ENCODE measurements around the gene MAN1A1. TPM values are rescaled to one million over a fixed set of nuclear protein-coding genes. Genes with fewer than 3 reads are reported as not detected.
A peak's percentile ranks its signal among the peaks of the same experiment; 100 is the strongest.
"Not testable (repeated sequence)": the region's sequence is repeated elsewhere in the genome, so short reads cannot be mapped to it uniquely, and the experiment has no call there.

The MAN1A1 gene
- total RNA-seq, 1 donor from 2014 or later, result 24.0 TPM

- DNase-seq, result no peak
Measured at GRCh38 chr6:119170447-119171087, 179.0 kb downstream of the MAN1A1 start.

DNA sequence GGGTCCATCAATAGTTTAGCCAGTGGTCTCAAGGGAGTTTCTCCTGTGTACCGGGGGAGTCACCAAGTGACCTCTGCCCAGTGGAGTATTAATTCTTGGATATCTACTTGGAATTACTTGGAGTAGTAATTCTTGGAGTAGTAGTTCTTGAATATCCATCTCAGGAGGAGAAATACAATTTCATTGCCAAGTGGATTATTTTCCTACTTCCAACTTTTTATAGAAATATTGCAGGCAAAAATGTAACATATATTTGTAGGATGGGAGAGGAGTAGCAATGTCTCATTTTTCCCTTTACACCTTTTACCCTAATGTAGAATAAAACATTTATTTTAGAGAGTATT is 179.5 kb downstream of the MAN1A1 start:
- DNase-seq, result no peak

- not testable (repeated sequence) for DNase-seq
Measured at GRCh38 chr6:119169355-119169754, 180.2 kb downstream of the MAN1A1 start.

GRCh38 chr6:119166024-119166784 is 183.4 kb downstream of the MAN1A1 start:
- no peak for DNase-seq

DNA sequence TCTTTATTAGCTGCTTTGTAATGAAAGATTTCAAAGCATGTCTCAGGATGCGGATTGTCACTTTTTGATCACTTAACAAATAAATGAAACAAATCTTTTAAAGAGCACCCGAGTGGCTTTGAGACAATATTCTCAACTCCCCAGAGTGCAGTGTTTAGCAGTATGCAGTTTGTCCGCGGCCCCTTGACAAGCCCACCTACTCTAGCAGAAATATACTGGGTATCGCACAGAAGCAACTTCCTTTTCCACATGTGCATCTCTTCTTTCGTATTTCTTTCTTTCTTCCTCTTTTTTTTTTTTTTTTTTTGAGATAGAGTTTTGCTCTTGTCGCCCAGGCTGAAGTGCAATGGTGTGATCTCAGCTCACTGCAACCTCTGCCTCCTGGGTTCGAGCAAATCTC is 186.6 kb downstream of the MAN1A1 start:
- no peak for DNase-seq

GRCh38 chr6:119162134-119162775 is 187.3 kb downstream of the MAN1A1 start:
- no peak for DNase-seq

DNA sequence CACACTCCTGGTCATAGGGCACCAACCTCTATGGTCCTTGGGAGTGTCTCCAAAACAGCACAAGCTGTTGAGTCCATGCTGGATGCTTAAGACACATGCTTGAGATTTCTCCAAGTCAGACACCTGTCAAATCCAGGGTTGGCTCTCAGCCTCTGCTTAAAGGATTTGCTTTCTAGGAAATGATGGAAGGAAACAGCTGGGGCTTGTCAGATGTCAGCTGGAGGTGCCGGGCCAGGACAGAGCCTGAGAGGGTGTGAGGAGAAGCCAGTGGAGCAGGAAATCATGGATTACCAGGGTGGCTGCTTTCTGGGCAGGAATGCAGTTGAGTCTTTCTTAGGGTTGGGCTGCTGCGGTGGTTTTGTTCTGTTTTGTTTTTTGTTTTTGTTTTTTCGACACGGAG is 188.1 kb downstream of the MAN1A1 start:
- no peak for DNase-seq

GRCh38 chr6:119160911-119161310 is 188.7 kb downstream of the MAN1A1 start:
- no peak for DNase-seq

- DNase-seq, result peak; percentile 3
Measured at GRCh38 chr6:119158057-119158848, 191.3 kb downstream of the MAN1A1 start.

DNA sequence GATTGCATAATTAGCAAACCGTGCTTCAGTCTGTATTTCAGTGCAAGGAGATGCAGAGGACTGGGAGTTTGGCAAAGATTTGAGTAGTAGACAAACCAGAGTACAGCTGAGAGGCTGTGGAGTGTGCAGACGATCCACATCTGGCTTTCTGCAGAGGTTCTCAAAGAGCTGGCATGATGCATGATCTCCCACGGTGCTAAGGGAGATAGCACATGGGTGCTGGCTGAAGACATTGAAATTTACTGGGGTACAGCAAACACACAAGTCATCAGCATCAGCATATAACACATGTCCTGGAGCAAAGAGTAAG is 192.1 kb downstream of the MAN1A1 start:
- no peak for DNase-seq

DNA sequence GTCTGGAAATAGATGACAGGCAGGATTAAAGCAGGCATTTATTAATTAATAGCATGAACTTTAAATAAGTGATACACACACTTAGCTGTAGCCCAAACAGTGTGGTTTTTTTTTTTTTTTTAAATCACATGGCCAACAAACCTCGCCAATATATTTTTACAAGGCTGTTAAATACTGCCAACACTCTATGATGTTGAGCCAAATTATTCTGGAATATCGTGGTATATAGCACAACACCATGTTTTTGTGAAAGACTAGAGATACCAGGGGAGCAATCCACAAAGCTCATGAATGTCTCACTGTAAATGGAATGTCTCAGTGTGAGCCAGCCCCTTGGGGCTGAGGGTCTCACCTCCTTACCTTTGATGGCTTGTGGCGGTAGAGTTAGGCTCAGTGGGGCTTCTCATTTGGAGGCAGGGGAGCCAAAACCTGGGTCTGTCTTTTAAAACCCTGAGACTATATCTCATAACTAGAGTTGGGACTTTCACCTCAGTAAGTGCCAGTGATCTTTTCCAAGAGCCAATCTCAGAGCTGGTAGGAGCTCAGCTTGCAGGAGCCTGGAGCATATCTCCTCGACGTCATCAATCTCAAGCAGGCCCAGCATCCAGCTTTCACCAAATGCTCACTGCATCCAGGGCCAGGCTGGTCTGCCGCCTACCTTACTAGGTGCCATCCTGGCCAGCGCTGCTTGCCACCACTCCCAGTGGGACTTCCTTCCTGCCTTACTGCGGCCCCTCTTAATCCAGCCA is 192.6 kb downstream of the MAN1A1 start:
- no peak for DNase-seq

GRCh38 chr6:119156082-119156481 is 193.5 kb downstream of the MAN1A1 start:
- not testable (repeated sequence) for DNase-seq

GRCh38 chr6:119152187-119152586 is 197.4 kb downstream of the MAN1A1 start:
- no peak for DNase-seq

- no peak for DNase-seq
Measured at GRCh38 chr6:119148825-119149525, 200.6 kb downstream of the MAN1A1 start.

DNA sequence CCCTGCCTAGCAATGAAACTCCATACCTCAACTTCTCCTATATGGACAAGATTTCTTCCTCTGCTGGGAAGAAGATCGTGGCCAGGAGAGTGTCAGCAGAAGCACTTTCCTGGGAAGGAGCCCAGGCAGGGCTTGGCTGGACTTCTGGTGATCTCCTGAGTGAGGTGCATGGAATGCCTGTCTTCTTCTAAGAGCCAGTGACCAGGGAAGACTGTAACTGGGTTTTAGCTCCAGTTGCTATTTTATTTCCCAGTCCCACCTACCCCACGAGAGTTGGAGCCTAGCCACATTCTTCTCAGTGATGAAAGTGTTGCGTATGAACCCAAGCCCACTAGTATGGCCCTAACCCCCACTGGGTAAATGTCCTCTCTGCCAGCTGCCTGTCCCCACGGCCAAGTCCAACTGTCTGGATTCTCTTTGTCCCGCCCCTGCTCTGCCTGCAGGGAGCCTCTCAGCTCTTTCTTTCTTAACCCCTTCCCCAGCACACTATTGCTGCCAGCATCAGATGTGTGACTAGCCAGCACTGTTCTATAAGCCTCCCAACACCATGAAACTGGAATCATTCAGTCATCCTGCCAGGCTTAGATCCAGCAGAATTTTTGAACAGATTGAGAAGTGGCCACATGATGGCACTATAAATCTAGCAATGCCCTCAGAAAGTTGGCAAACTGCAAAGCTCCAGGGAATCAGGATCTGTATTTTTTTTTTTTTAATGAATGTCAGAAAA is 201.3 kb downstream of the MAN1A1 start:
- DNase-seq, result peak; percentile 41

DNA sequence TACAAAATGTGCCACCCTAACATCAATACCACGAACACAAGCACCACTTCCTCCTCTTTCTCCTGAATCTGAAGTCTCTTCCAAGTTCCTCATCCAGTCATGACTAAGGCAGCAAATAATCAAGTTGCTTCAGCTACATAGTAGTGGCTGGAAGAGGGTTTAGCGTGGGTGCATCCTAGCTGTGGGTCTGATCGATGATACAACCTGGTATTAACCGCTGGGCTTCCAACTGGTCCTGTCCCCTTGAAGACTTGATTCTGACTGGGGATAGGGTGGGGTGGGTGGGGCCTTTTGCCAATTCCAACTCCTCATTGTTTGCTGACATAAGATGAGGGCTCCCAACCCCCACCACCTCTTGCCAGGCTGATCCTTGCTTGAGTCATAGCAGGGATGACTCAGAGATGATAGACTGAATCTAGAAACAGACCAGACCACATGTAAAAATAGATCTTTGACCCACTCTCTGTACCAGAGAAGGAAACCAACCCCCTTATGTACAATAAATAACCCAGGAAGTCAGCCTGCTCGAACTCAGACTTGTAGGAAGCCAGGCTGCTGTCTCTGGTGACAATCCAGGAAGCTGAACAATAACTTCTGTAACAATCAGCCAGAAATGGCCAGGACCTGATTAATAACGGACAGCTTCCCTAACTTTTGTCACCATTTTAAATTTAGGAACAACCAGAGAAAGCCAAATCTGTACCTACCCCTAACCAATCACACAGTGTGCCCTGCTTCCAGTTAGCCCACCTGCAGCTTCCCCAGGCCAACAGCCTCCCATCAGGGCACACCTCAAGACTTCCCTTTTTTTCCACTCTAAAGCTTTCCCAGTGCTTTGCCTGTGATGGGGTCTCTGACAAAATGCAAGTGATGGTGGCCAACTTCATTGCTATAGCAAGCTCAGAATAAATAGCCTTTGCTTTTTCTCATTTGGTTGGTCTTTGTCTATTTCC is 202.2 kb downstream of the MAN1A1 start:
- peak; percentile 33 for DNase-seq

- no peak for DNase-seq
Measured at GRCh38 chr6:119145111-119145510, 204.4 kb downstream of the MAN1A1 start.

- no peak for DNase-seq
Measured at GRCh38 chr6:119142637-119143036, 206.9 kb downstream of the MAN1A1 start.

DNA sequence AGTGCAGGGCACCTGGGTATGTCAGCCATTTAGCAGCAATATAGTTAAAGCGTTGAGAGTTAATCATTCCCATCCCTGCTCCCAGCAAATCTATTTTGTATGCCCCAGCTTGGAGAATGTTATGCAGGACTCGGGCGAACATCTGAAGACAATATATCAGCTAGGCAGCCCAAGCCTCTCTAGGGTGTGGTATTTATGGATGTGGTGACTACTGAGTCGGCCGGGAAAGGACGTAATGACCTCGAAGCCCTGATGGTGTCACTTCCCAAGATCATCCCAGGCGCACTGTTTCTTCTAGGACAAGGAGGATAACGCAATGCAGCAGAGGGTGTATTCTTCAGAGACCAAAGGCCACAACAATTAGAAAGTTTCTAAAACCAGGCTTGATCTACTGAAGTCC is 207.5 kb downstream of the MAN1A1 start:
- no peak for DNase-seq

Measured in occipital lobe (tissue), 2 donors.